Gastrocnemius medialis (tissue), 4 donors: ENCODE results near the gene COBL. TPM values are rescaled to one million over a fixed set of nuclear protein-coding genes. Genes with fewer than 3 reads are reported as not detected.

Experiments used
- ATAC-seq, 2 donors: fragments of 150-250 bp; one replicate each; pipeline ENCODE4 v1.9.1; 2016
- DNase-seq, 2 donors: peaks; one replicate each; pipeline ENCODE4 v3.0.0-alpha.2; 2019
- H3K27ac ChIP-seq, 4 donors: fragments of 200-600 bp; sonication (generic); 1 replicate in 1 of 4; 2 replicates in 3 of 4; pipeline ENCODE4 v1.5.1; 2016 to 2018; ENCODE audit warnings: mild to moderate bottlenecking in 2 of 4, moderate library complexity in 1 of 4
- H3K27me3 ChIP-seq, 3 donors: fragments of 200-600 bp; sonication (generic) in 2 of 3; 1 replicate in 1 of 3; 2 replicates in 2 of 3; pipeline versions ENCODE4 v1.5.1 to v1.6.0; 2016 to 2019; ENCODE audit warnings: mild to moderate bottlenecking in 1 of 3, moderate library complexity in 1 of 3
- H3K36me3 ChIP-seq, 2 donors: fragments of 200-600 bp; sonication (generic) in 1 of 2; one replicate each; pipeline ENCODE4 v1.5.1; 2017 to 2018
- H3K4me1 ChIP-seq, 2 donors: fragments of 200-600 bp; sonication (generic) in 1 of 2; one replicate each; pipeline ENCODE4 v1.5.1; 2016 to 2017; ENCODE audit warnings: mild to moderate bottlenecking in 2 of 2
- H3K4me3 ChIP-seq, 4 donors: fragments of 200-600 bp; sonication (generic) in 3 of 4; 1 replicate in 1 of 4; 2 replicates in 3 of 4; pipeline ENCODE4 v1.5.1; 2016 to 2019; ENCODE audit warnings: mild to moderate bottlenecking in 2 of 4
- H3K9me3 ChIP-seq, 3 donors: fragments of 200-600 bp; sonication (generic) in 2 of 3; 1 replicate in 1 of 3; 2 replicates in 2 of 3; pipeline ENCODE4 v1.5.1; 2016 to 2019
- CTCF ChIP-seq, 5 experiments: fragments of 450-650 bp in 3 of 5; fragments of 200-600 bp in 2 of 5; sonication (generic) in 2 of 5; IDR thresholded peaks in 4 of 5; conservative IDR thresholded peaks in 1 of 5; 1 replicate in 4 of 5; 2 replicates in 1 of 5; pipeline ENCODE4 v1.5.1; 2016 to 2019; ENCODE audit warnings: antibody characterized with exemption in 5 of 5, mild to moderate bottlenecking in 3 of 5, moderate library complexity in 3 of 5
- POLR2A ChIP-seq, 2 donors: fragments of 450-650 bp; IDR thresholded peaks; one replicate each; pipeline ENCODE4 v1.6.1; 2017; ENCODE audit warnings: antibody characterized with exemption in 2 of 2, mild to moderate bottlenecking in 2 of 2, moderate library complexity in 2 of 2
- in situ Hi-C, 4 donors: fragments of 200-750 bp; cut with MboI; loops; one replicate each; pipeline versions ENCODE4 v1.15.0 to v1.8.0; 2017; ENCODE audit warnings: low sequenced_read_pairs in 4 of 4
- intact Hi-C: fragments of 100-400 bp; cut with DNase I; formaldehyde crosslinking; loops from one replicate; pipeline ENCODE4 v1.15.1; 2023; ENCODE audit warnings: low total_unique reads
- total RNA-seq, 4 donors: library from RNA; depleted of rRNA; stranded (reverse); fragments of >200 nt; gene quantifications; one replicate each; pipeline versions ENCODE4 v1.1.0 to v1.2.3, GENCODE V29; 2016

COBL gene
- total RNA-seq, 4 donors from 2014 or later = 82.1 to 170 (median 124) TPM

- no peaks in the 10 kb centered on the region for H3K27me3 ChIP-seq
- no peak for ATAC-seq
- H3K36me3 ChIP-seq = no peaks in the 10 kb centered on the region
- no peak overlapping the region for H3K4me3 ChIP-seq
- peak overlapping the region; percentile 43 to 77 (median 72) for H3K27ac ChIP-seq
- DNase-seq = no peak
- in situ Hi-C loops = no loop called here
- TF ChIP-seq CTCF (IDR thresholded peaks at IDR 0.05 in 4 of 5, conservative IDR thresholded peaks at IDR 0.05 in 1 of 5) (no peak), POLR2A (IDR thresholded peaks at IDR 0.05) (no peak)
- no peaks in the 10 kb centered on the region for H3K9me3 ChIP-seq
- intact Hi-C loops = loop anchor here (5.0 kb wide), 1 partner anchor 235 kb away; no protein-coding TSS in a partner anchor
- peaks cover 21 to 39% of the 10 kb centered on the region in 2 donors for H3K4me1 ChIP-seq
These were observed 289.3 kb downstream of the COBL start for GRCh38 chr7:51027106-51027934.

- H3K27ac ChIP-seq = peak overlapping the region in 2 of 4 donors; percentile 57 to 77
- DNase-seq (no peak), ATAC-seq (no peak)
- no peaks in the 10 kb centered on the region for H3K9me3 ChIP-seq
- intact Hi-C loops (loop anchor here (5.0 kb wide), 1 partner anchor 234 kb away; no protein-coding TSS in a partner anchor), in situ Hi-C loops (no loop called here)
- H3K27me3 ChIP-seq = no peaks in the 10 kb centered on the region
- TF ChIP-seq CTCF (IDR thresholded peaks at IDR 0.05 in 4 of 5, conservative IDR thresholded peaks at IDR 0.05 in 1 of 5) (no peak), POLR2A (IDR thresholded peaks at IDR 0.05) (no peak)
- H3K36me3 ChIP-seq = no peaks in the 10 kb centered on the region
- no peak overlapping the region for H3K4me3 ChIP-seq
- H3K4me1 ChIP-seq = peaks cover 21 to 39% of the 10 kb centered on the region in 2 donors
These were observed 290.3 kb downstream of the COBL start for GRCh38 chr7:51026341-51026740.

GRCh38 chr7:51025668-51026067 is 290.9 kb downstream of the COBL start:
- H3K27ac ChIP-seq = peak overlapping the region; percentile 39 to 77 (median 70)

GRCh38 chr7:51024867-51025266 is 291.7 kb downstream of the COBL start:
- intact Hi-C loops = loop anchor here (5.0 kb wide), 1 partner anchor 233 kb away; no protein-coding TSS in a partner anchor
- H3K4me1 ChIP-seq = peaks cover 21 to 39% of the 10 kb centered on the region in 2 donors
- H3K27ac ChIP-seq = peak overlapping the region in 3 of 4 donors; percentile 64 to 77 (median 75)
- H3K36me3 ChIP-seq = no peaks in the 10 kb centered on the region
- in situ Hi-C loops = no loop called here
- no peak for DNase-seq
- H3K27me3 ChIP-seq = no peaks in the 10 kb centered on the region
- H3K4me3 ChIP-seq = no peak overlapping the region
- ATAC-seq = no peak
- TF ChIP-seq CTCF (IDR thresholded peaks at IDR 0.05 in 4 of 5, conservative IDR thresholded peaks at IDR 0.05 in 1 of 5) = no peak
- TF ChIP-seq POLR2A (IDR thresholded peaks at IDR 0.05) = no peak
- no peaks in the 10 kb centered on the region for H3K9me3 ChIP-seq

More at GRCh38 chr7:51025668-51026067, 290.9 kb downstream of the COBL start:
- DNase-seq = peak; percentile 83 to 90
- H3K4me3 ChIP-seq = no peak overlapping the region
- H3K27me3 ChIP-seq = no peaks in the 10 kb centered on the region
- intact Hi-C loops = loop anchor here (5.0 kb wide), 1 partner anchor 233 kb away; no protein-coding TSS in a partner anchor
- peaks cover 21 to 39% of the 10 kb centered on the region in 2 donors for H3K4me1 ChIP-seq
- no peaks in the 10 kb centered on the region for H3K9me3 ChIP-seq
- peak; percentile 93 to 95 for ATAC-seq
- TF ChIP-seq POLR2A (IDR thresholded peaks at IDR 0.05) = peak in 1 of 2 donors; percentile 26
- no peak for TF ChIP-seq CTCF (IDR thresholded peaks at IDR 0.05 in 4 of 5, conservative IDR thresholded peaks at IDR 0.05 in 1 of 5)
- H3K36me3 ChIP-seq = no peaks in the 10 kb centered on the region
- in situ Hi-C loops = no loop called here
